HG03196 (cell line): ENCODE measurements around the gene LORICRIN.

Experiments used
- ATAC-seq: cut with Tn5 transposase; IDR thresholded peaks from one replicate; pipeline ENCODE4 v1.9.1; 2021; ENCODE audit not compliant: unreplicated experiment

LORICRIN gene

GRCh38 chr1:153302308-153302707 lies 42.8 kb downstream of the LORICRIN start:
- ATAC-seq = no peak

DNA sequence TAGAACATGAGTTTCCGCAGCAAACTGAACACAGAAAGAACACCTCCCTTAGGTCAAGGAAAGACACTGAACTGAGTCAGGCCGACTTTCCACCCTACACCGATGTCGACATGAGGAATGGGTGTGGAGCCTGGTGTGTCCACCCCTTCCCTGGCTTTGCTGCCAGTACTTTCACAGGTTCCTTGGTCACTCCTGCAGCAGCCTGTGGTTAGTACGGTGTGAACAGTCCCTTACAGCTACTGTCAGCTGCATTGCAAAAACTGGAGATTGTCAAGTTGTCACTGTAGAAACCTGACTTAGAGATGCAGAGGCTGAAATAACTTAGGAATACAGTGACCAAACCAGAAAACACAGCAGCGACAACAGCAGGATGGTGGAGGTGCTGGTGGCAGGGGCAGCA lies 46.2 kb downstream of the LORICRIN start:
- no peak for ATAC-seq

DNA sequence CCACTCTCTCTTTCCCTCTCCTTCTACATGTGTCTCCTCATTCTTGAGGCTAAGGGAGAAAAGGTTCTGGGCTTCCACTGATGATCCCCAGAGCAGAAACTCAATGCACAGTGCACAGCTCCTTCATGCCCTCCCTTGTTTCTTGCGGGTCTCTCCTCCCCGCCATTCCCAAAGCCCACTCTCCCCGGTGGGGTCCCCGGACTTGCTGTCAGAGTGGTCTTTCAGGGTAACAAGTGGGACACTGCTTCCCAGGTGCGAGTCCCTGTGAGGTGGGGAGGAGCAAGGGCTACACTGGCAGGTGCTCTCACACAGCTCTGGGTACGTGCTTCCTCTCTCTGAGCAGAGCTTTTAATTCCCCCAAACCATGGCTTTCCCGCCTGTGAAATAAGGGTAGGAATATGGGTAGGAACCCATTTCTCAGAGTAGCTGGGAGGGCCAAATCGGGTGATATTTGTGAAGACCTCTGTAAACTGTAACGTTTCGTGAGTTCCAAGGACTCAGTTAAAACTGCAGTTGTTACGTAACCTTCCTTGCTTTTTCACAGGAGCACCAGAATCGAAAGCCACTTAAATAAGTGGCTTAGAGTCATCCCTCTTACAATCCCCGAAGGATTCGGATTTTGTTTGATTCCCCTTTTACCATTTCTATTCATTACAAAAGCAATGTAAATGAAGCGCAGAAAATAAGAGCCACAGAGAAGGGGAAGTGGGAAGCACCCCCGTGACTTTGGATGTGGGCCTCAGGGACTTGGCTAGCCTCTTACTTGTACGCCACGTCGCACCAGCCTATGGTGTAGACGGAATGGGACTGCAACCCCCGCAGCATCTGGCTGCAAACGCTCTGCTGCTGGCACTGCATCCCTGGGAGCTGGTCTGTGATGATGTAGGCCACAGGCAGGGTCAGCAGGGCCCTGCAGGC lies 47.1 kb downstream of the LORICRIN start:
- no peak for ATAC-seq

DNA sequence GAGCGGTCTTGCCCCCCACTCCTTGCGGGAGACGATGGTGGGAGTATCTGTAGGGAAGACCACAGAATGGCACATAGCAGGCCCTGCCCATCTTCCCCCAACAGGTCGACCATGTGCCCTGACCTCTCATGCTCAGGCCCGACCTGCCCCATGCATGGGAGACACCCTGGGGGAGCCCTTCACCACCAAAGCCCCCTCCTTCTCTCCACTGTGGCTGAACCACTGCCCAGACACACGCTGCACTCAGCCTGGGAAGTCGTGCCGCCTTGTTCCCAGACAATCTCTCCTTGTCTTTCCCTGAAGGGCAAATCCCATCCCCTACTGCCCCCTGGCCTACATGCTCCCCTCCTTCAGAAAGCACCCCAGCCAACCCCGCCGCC lies 47.7 kb downstream of the LORICRIN start:
- ATAC-seq = no peak

DNA sequence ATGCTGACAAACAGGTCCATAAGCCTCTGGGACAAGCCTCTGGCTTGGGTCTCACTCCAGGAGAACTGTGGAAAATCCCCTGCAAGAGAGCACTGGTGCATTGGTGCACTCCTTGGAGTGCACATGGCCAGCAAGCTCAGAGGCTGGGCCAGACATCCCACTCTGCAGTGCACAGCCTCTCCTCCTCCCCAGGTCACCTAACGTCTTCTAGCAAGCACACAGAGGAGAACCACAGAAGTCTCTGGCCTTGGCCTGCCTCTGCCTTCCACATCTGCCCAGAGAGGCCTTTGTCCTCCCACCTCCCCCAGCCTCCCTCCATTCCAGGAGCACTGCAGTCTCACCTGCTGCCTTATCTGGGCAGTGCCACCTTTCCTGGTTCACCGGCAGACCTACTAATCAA lies 49.1 kb downstream of the LORICRIN start:
- no peak for ATAC-seq

GRCh38 chr1:153309441-153309840 lies 50.0 kb downstream of the LORICRIN start:
- ATAC-seq = no peak

GRCh38 chr1:153310526-153310925 lies 51.0 kb downstream of the LORICRIN start:
- ATAC-seq = no peak
